HL-60/S4 (cell line): ENCODE measurements around the gene PHAF1.

Source experiments
- in situ Hi-C: fragments of 300-500 bp; cut with MboI; formaldehyde crosslinking; loops from 2 replicates; pipeline ENCODE4 v1.14.3; 2022; ENCODE audit warnings: low sequenced_read_pairs

PHAF1 gene

DNA sequence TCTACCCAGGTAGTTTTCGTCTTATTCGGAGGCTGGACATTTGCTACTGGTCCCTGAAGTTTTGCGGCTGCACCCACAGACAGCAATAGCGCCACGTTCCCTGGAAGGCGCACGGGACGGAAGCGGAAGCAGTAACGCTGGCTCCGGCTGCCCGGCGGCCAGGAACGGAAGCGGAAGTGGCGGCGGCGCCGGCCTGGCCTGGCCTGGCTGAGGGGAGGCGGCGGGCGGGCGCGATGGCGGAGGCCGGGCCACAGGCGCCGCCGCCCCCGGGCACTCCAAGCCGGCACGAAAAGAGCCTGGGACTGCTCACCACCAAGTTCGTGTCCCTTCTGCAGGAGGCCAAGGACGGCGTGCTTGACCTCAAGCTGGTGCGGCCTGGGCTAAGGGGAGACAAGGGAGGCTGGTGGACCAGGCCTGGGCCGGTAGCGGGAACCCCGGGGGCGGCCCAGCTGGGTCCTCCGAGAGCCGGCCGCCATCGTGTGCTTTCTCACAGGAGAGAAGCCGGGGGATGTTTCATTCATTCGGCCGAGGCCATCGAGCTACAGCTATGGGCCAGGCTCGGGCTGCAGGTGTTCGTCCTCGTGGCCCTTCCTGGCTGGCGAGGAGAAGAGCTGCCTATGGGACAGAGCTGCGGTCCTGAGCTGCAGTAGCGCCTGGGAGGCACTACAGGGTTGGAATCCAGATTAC lies 82.4 kb downstream of the PHAF1 start, which contains the start of gene E2F4:
Gene E2F4, plus strand, starts transcription at position 161 of the 687 bp plus-strand sequence. Its CDS starts 73 bp downstream, at position 234.
- in situ Hi-C loops, result no loop called here

DNA sequence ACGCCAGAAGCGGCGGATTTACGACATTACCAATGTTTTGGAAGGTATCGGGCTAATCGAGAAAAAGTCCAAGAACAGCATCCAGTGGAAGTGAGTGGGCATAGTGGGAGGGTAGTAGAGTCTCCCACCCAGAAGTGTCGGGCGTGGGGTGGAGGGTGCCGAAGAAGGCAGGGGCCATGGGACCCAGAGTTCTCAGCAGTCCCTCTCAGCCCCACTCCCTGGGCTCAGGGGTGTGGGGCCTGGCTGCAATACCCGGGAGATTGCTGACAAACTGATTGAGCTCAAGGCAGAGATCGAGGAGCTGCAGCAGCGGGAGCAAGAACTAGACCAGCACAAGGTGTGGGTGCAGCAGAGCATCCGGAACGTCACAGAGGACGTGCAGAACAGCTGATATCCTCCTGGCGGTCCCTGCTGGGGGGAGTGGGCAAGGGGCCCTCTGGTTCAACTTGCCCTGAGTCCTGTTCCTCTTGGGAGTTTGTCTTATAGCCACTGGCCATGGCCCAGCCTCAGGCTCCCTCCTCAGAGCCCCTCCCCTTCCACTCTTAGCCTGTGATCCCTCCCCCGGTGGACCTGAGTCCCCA lies 83.1 kb downstream of the PHAF1 start:
- in situ Hi-C loops, result no loop called here

- in situ Hi-C loops, result no loop called here
These were observed 83.8 kb downstream of the PHAF1 start for GRCh38 chr16:67193536-67193935.

DNA sequence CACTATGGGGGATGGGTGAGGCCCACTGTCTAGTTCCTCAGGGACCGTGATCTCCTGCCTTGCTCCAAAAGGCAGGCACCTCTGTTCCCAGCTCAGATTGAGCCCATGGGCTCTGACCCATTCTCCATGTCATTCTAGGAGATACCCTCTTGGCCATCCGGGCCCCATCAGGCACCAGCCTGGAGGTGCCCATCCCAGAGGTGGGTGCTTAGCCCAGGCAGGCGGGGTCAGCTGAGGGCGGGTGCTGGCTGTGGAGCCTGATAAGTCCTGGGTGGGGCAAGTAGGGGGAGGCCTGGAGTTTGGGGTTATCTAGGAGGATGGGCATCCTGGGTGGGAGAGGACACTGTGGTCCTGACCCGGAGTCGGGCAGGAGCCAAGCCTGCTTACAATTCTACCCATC lies 84.5 kb downstream of the PHAF1 start:
- in situ Hi-C loops, result no loop called here

GRCh38 chr16:67195676-67196075 lies 85.9 kb downstream of the PHAF1 start:
- in situ Hi-C loops, result no loop called here

GRCh38 chr16:67196881-67197280 lies 87.1 kb downstream of the PHAF1 start:
- in situ Hi-C loops, result no loop called here

DNA sequence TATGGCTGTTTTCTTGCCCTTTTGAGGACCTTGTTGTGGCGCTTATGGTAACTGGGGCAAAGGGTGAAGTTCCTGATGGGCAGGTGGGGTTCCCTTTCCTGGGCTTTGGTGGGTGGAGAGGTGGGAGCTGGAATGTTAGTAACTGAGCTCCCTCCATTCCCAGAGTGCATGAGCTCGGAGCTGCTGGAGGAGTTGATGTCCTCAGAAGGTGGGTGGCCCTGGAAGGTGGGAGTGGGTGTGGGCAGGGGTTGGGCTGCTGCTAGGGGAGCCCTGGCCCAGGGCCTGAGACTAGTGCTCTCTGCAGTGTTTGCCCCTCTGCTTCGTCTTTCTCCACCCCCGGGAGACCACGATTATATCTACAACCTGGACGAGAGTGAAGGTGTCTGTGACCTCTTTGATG lies 88.0 kb downstream of the PHAF1 start:
- in situ Hi-C loops, result no loop called here
